ENCODE results near the gene CRYBG1. TPM values are rescaled to one million over a fixed set of nuclear protein-coding genes. Genes with fewer than 3 reads are reported as not detected.

The CRYBG1 gene
- total RNA-seq, 2 experiments from 2014 or later, result 20.8 to 21.1 TPM

DNA sequence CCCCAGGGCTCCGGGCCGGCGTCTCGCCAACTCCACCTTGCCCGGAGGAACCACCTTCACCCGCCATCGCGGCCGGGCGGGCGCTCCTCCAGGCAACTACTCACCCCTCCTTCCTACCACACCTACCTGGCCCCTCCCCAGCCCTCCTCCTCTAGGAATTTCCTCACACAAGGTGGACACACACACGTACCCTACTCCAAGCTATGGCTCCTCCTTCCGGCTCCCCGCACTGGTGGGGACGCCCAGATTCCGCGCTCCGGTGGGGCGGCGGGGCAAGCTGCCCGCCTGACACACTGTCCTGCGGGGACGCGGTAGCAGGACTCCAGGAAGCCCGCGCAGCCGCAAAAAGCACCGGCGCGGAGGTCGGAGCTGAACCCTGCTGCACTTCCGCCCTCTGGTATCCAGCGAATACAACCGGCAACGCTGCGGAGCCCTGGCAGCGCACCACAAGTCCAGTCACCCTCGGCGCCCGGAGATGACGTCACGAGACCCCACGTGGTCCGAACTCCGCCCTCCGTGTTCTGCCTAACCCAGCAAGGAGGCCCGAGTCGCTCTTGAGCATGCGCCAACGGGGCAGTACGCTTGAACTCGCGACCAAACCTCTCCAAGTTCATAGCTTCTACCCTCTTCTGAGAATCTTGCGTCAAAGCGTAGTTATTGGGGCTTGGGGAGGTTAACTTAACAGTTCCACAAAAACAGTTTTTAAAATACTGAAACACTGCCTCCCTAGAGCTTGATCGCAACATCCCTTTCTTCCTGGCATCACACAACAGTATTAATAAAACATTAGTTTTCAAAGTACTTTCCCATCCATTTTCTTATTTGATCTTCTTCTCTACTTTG is 35.0 kb upstream of the CRYBG1 start, which contains the start of gene ATG5:
Gene ATG5 (minus strand): TSS at position 425 of the 843 bp plus-strand sequence. CDS start 9,552 bp downstream, outside the sequence.
- intact Hi-C loops (cut with micrococcal nuclease), result loop anchor here (5.0 kb wide), 1 partner anchor 228 kb away; no protein-coding TSS in a partner anchor
- POLR2A ChIA-PET, result interaction anchor here (0.8 to 2.0 kb wide), 2 partner anchors 226 to 439 kb away, joined by 3 to 4 read pairs; no protein-coding TSS in a partner anchor
- Mint-ChIP-seq H3K9me3 (no peaks in the 10 kb centered on the region), H3K27ac (peak within 1 kb of the TSS; percentile 99), H3K4me1 (ENCODE audit: low read depth) (peaks cover 35% of the 10 kb centered on the region), H3K4me3 (peak within 1 kb of the TSS; percentile 98), H3K36me3 (ENCODE audit: low read depth) (peaks cover 11% of the 10 kb centered on the region), H3K27me3 (peaks cover 4% of the 10 kb centered on the region)
- TF ChIP-seq, protein P1, sequence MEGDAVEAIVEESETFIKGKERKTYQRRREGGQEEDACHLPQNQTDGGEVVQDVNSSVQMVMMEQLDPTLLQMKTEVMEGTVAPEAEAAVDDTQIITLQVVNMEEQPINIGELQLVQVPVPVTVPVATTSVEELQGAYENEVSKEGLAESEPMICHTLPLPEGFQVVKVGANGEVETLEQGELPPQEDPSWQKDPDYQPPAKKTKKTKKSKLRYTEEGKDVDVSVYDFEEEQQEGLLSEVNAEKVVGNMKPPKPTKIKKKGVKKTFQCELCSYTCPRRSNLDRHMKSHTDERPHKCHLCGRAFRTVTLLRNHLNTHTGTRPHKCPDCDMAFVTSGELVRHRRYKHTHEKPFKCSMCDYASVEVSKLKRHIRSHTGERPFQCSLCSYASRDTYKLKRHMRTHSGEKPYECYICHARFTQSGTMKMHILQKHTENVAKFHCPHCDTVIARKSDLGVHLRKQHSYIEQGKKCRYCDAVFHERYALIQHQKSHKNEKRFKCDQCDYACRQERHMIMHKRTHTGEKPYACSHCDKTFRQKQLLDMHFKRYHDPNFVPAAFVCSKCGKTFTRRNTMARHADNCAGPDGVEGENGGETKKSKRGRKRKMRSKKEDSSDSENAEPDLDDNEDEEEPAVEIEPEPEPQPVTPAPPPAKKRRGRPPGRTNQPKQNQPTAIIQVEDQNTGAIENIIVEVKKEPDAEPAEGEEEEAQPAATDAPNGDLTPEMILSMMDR (IDR thresholded peaks at IDR 0.05), result no peak
- CTCF ChIA-PET, result interaction anchor here (0.6 to 3.3 kb wide), 5 partner anchors 10 to 168 kb away, joined by 3 to 23 read pairs (median 3); partner anchors contain the start of gene CRYBG1
- peak; percentile 100 for DNase-seq
- peak; percentile 95 for ATAC-seq

DNA sequence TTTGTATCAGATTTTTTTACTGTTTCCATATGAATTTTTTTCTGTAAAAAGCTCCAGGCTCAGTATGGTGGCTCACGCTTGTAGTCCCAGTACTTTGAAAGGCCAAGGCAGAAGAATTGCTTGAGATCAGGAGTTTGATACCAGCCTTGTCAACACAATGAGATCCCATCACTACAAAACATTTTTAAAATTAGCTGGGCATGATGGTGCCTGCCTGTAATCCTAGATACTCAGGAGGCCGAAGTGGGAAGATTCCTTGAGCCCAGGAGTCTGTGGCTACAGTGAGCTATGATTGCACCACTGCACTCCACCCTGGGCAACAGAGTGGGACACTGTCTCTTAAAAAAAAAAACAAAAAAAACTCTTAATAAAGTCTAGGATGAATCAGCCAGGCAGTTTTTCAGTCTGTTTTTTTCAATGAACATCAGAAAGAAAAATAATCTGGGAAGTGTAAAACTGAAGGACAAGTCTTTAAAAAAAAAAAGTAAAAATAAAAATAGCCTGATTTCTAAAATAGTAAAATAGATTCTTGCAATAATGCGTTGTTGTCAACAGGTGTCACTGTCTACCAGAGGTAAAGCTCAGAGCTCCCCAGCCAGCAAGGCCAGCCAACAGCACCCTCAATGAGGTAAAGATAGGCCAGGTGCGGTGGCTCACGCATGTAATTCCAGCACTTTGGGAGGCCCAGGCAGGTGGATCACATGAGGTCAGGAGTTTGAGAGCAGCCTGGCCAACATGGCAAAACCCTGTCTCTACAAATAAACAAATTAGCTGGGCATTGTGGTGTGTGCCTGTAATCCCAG is 25.7 kb upstream of the CRYBG1 start:
- no peaks in the 10 kb centered on the region for H3K36me3 Mint-ChIP-seq (ENCODE audit: low read depth)
- TF ChIP-seq, protein P1 (IDR thresholded peaks at IDR 0.05), result peak; percentile 79
- CTCF ChIA-PET, result interaction anchor here (0.7 to 5.0 kb wide), 17 partner anchors 8 to 663 kb away, joined by 3 to 57 read pairs (median 5); partner anchors contain the start of genes ATG5 and CRYBG1
- H3K4me1 Mint-ChIP-seq (ENCODE audit: low read depth), result no peaks in the 10 kb centered on the region
- ATAC-seq (peak; percentile 82), DNase-seq (peak; percentile 59)
- POLR2A ChIA-PET, result interaction anchor here (0.6 kb wide), 1 partner anchor 45 kb away, joined by 3 read pairs; no protein-coding TSS in a partner anchor
- intact Hi-C loops (cut with micrococcal nuclease), result loop anchor here (2.0 to 10.0 kb wide), 2 partner anchors 110 to 640 kb away; partner anchors contain the start of gene CD24
- peaks cover 24% of the 10 kb centered on the region for H3K27me3 Mint-ChIP-seq
- H3K27ac Mint-ChIP-seq, result no peak overlapping the region
- no peak overlapping the region for H3K4me3 Mint-ChIP-seq
- H3K9me3 Mint-ChIP-seq, result no peaks in the 10 kb centered on the region

DNA sequence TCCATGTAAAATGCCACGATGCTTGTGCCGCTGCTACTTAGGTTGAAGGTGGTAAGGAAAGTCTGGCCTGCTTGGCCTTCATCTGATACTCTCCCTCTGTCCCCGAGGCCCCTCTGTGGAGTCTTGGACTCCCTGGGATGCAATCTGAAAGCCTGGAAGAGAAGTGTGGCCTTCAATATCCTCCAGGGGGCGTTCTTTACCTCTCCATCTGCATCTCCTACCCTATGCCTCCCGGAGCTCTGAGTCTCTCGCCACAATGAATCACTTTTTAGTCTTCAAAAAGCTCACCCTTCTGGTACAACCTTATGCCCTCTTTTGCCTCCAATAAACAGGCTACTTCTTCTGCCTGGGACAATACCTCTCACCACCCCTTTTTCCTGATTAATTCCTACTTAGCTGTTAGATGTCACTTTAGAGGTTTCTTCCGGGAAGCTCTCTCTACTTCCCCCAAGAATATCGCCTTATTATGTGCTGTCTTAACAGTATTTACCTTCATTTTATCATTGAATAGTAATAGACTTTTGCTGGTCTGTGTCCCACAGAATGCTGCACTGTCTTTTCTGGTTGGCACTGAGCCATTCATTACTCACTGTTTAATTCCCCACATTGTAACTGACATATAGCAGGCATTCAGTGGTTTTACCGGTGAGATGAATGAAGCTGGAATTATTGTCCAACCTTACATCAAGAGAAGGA is 21.0 kb upstream of the CRYBG1 start:
- ChIA-PET CTCF (interaction anchor here (0.6 to 2.6 kb wide), 54 partner anchors 8 to 658 kb away, joined by 3 to 33 read pairs (median 4); partner anchors contain the start of genes ATG5 and CRYBG1), POLR2A (no interaction called here)
- TF ChIP-seq, protein P1 (IDR thresholded peaks at IDR 0.05), result peak; percentile 77
- ATAC-seq (peak; percentile 95), DNase-seq (peak; percentile 71)
- no peaks in the 10 kb centered on the region for H3K9me3 Mint-ChIP-seq
- no peaks in the 10 kb centered on the region for H3K4me1 Mint-ChIP-seq (ENCODE audit: low read depth)
- H3K4me3 Mint-ChIP-seq, result no peak overlapping the region
- intact Hi-C loops (cut with micrococcal nuclease), result loop anchor here (2.0 to 10.0 kb wide), 2 partner anchors 227 to 635 kb away; partner anchors contain the start of gene CD24
- no peak overlapping the region for H3K27ac Mint-ChIP-seq
- peaks cover 24% of the 10 kb centered on the region for H3K27me3 Mint-ChIP-seq
- H3K36me3 Mint-ChIP-seq (ENCODE audit: low read depth), result no peaks in the 10 kb centered on the region

DNA sequence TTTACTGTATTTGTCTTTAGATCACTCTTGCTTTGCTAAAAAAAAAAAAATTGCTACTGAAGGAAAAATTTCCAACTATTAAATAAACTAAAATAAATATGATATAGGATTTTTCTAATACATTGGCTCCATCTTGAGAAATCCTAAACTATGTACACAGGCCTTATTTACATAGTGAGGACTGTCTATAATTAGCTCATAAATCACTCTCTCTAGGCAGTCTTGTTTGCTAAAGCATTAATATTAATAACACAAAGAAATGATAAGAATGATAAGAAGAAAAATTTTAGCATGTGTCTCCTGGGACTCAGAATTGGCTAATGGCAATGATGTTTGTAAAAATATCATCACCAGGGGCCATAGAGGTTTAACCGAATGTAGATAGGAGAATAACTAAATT is 13.3 kb upstream of the CRYBG1 start:
- POLR2A ChIA-PET, result no interaction called here
- no peaks in the 10 kb centered on the region for H3K4me1 Mint-ChIP-seq (ENCODE audit: low read depth)
- no peaks in the 10 kb centered on the region for H3K9me3 Mint-ChIP-seq
- intact Hi-C loops (cut with micrococcal nuclease), result no loop called here
- CTCF ChIA-PET, result interaction anchor here (0.6 to 2.1 kb wide), 10 partner anchors 8 to 650 kb away, joined by 3 to 14 read pairs (median 4); no protein-coding TSS in a partner anchor
- no peaks in the 10 kb centered on the region for H3K36me3 Mint-ChIP-seq (ENCODE audit: low read depth)
- H3K27me3 Mint-ChIP-seq, result peaks cover 13% of the 10 kb centered on the region
- DNase-seq (no peak), ATAC-seq (no peak)
- H3K4me3 Mint-ChIP-seq, result no peak overlapping the region
- H3K27ac Mint-ChIP-seq, result no peak overlapping the region
- TF ChIP-seq, protein P1 (IDR thresholded peaks at IDR 0.05), result no peak

All from activated CD8-positive, alpha-beta T cell treated with anti-CD3 and anti-CD28 coated beads for 36 hours (primary cell).